Left lung (tissue), 10 donors: ENCODE results near the gene DLX1. TPM values are rescaled to one million over a fixed set of nuclear protein-coding genes. Genes with fewer than 3 reads are reported as not detected.

Source experiments
- ATAC-seq: fragments of 200-7000 bp; cut with Tn5 transposase; one replicate; pipeline ENCODE4 v1.9.1; 2020; ENCODE audit warnings: moderate library complexity
- DNase-seq, 4 donors: peaks; one replicate each; pipeline ENCODE4 v3.0.0-alpha.2; 2013 to 2020
- H3K27ac ChIP-seq, 2 donors: fragments of 200-600 bp; sonication (generic) in 1 of 2; one replicate each; pipeline versions ENCODE4 v1.5.0 to v1.8.0; 2020 to 2021
- H3K27me3 ChIP-seq, 2 donors: fragments of 200-600 bp; sonication (generic) in 1 of 2; one replicate each; pipeline versions ENCODE4 v1.5.0 to v1.8.0; 2020 to 2021
- H3K36me3 ChIP-seq, 2 donors: fragments of 200-600 bp; sonication (generic) in 1 of 2; one replicate each; pipeline versions ENCODE4 v1.5.0 to v1.8.0; 2020 to 2021
- H3K4me1 ChIP-seq, 2 donors: fragments of 200-600 bp; one replicate each; pipeline ENCODE4 v1.8.0; 2021
- H3K4me3 ChIP-seq, 2 donors: fragments of 200-600 bp; sonication (generic) in 1 of 2; one replicate each; pipeline versions ENCODE4 v1.5.0 to v1.8.0; 2020 to 2021; ENCODE audit warnings: mild to moderate bottlenecking in 1 of 2
- H3K9me3 ChIP-seq, 2 donors: fragments of 200-600 bp; sonication (generic) in 1 of 2; one replicate each; pipeline versions ENCODE4 v1.5.0 to v1.8.0; 2020 to 2021
- intact Hi-C, 2 donors: fragments of 100-400 bp; cut with DNase I; formaldehyde crosslinking; loops; one replicate each; pipeline versions ENCODE4 v1.11.2 to v1.14.2; 2022
- polyA plus RNA-seq, 6 donors: library from polyadenylated mRNA; unstranded; fragments of 120-200 nt; gene quantifications; one replicate each; pipeline ENCODE4 v1.2.1, GENCODE V29; 2013; ENCODE audit not compliant: insufficient read length in 6 of 6
- total RNA-seq, 2 donors: library from RNA; stranded (reverse); fragmentation: NEBNext Ultra II Directional; extraction: Animal tissue kit (Norgen Biotek cat#: 25700); gene quantifications; one replicate each; pipeline ENCODE4 v1.2.1, GENCODE V29; 2021
- TF ChIP-seq, protein P1 (sequence below), 2 donors: fragments of 200-600 bp; sonication (generic) in 1 of 2; IDR thresholded peaks; one replicate each; pipeline versions ENCODE4 v1.5.0 to v1.8.0; 2021; ENCODE audit warnings: antibody characterized with exemption in 2 of 2
- donor health status: DM: no; HTN: yes; CAD: no.
- donor health status: DM: no; HTN: no; CAD: no.

Gene DLX1
- total and polyA plus RNA-seq, 8 donors = 0.09 to 0.11 TPM; not detected in 6

DNA sequence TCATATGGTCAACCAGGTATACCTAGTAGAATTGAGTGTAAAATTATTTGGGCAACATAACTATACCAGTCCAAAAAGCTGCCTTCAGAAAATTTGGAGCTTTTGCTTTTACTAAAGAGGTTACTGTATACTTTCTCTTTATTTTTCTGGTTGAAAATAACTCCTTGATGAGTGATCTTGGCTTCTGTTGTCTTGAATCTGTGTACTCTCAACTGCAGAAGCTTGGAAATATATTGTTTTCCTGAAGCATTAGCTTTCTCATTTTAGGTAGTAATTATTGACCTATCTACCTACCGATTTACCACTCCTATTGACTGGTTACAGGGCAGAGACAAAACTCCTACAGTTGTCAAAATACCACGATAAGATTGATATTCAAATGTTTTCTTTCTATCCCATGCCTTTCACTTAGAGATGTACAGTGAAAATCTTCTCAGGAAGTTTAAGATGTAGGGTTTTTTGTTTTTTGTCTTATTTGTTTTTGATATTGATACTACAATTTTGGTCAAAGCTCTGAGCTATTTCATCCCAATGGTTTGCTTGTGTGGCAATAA lies 35.7 kb upstream of the DLX1 start:
- intact Hi-C loops = no loop called here
- H3K36me3 ChIP-seq = no peaks in the 10 kb centered on the region
- no peak for DNase-seq
- H3K9me3 ChIP-seq = no peaks in the 10 kb centered on the region
- no peak overlapping the region for H3K27ac ChIP-seq
- no peak for ATAC-seq
- H3K4me3 ChIP-seq = no peak overlapping the region
- H3K4me1 ChIP-seq = no peaks in the 10 kb centered on the region
- TF ChIP-seq, protein P1, sequence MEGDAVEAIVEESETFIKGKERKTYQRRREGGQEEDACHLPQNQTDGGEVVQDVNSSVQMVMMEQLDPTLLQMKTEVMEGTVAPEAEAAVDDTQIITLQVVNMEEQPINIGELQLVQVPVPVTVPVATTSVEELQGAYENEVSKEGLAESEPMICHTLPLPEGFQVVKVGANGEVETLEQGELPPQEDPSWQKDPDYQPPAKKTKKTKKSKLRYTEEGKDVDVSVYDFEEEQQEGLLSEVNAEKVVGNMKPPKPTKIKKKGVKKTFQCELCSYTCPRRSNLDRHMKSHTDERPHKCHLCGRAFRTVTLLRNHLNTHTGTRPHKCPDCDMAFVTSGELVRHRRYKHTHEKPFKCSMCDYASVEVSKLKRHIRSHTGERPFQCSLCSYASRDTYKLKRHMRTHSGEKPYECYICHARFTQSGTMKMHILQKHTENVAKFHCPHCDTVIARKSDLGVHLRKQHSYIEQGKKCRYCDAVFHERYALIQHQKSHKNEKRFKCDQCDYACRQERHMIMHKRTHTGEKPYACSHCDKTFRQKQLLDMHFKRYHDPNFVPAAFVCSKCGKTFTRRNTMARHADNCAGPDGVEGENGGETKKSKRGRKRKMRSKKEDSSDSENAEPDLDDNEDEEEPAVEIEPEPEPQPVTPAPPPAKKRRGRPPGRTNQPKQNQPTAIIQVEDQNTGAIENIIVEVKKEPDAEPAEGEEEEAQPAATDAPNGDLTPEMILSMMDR (IDR thresholded peaks at IDR 0.05) = no peak
- H3K27me3 ChIP-seq = no peaks in the 10 kb centered on the region

DNA sequence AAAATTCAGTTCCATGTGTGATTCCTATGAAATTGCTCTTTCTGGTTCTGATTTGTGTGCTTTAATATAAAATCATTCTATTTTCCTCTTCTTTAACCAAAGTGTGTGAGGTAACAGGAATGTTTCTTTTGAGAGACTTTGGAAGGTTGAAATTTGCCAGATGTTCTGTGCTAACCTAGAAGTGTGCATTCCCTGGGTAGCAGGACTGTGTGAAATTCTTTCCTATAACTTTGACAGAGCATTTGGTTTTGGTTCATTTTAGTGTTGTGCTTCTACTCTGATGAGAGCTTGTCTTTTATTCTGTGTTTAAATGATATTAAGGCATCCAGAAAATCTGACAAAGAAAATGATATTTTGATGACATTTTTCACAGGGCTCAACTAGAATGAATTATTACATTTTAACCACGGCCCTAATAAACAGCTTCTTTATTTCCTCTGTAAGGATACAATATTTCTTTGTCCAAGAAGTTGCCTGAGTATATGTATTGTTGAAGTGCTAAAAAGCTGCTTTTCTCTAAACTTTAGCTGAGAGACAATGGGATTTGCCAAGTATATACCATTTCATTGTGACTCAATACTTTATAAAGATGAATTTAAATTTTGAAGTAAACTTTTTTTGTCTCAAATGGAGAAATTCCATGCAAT lies 34.7 kb upstream of the DLX1 start:
- Histone ChIP-seq H3K27me3 (no peaks in the 10 kb centered on the region), H3K4me3 (no peak overlapping the region), H3K27ac (no peak overlapping the region), H3K9me3 (no peaks in the 10 kb centered on the region), H3K36me3 (no peaks in the 10 kb centered on the region), H3K4me1 (no peaks in the 10 kb centered on the region)
- TF ChIP-seq, protein P1 (IDR thresholded peaks at IDR 0.05) = no peak
- intact Hi-C loops = no loop called here
- DNase-seq (no peak), ATAC-seq (no peak)

DNA sequence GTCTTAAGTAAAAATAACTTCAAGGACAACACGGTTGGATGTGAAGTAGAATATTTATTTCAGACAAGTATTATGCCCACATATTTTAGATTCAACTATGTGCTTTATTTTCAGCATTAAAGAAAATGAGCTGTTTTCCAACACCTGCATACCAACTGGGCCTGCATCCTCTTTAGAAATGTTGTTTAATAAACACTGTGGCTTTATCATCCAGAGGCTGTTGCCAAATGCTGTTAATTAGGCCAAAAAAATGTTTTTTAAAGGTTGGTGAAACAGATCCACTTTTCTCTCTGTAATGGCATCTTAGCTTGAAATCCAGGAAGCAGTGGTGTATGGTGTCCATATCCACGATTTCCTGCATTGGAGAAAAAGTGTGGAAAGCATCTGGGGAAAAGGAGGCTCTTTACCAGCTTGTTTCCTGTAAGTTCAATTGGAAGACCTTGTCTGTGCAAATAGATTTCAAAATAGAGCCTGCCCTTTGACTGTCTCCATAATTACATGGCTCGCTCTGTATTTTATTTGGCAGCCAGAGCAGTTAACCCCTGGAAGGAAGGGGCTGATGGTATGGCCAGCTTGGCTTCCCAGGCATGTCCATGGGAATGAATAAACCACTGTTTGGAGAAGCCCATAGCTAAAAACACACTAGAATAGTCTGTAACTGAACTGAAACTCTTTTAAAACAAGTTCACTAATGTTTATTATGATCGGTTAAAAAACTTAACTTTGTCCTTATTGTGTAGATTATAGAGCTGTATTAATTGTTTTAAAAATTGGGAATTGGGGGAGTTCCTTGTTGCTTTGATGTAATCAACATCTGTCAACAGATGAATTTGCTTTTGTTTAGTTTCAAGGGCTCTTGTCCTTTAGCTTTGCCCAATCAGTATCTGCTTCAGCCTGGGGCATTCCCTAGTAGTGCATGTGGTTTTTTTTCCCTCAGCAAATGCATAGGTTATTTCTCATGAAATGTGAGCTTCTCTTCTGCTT lies 33.0 kb upstream of the DLX1 start:
- DNase-seq (peak in 2 of 4 donors; percentile 16 to 36), ATAC-seq (no peak)
- Histone ChIP-seq H3K9me3 (no peaks in the 10 kb centered on the region), H3K27ac (no peak overlapping the region), H3K4me1 (no peaks in the 10 kb centered on the region), H3K36me3 (no peaks in the 10 kb centered on the region), H3K27me3 (no peaks in the 10 kb centered on the region), H3K4me3 (no peak overlapping the region)
- intact Hi-C loops = no loop called here
- TF ChIP-seq, protein P1 (IDR thresholded peaks at IDR 0.05) = no peak

DNA sequence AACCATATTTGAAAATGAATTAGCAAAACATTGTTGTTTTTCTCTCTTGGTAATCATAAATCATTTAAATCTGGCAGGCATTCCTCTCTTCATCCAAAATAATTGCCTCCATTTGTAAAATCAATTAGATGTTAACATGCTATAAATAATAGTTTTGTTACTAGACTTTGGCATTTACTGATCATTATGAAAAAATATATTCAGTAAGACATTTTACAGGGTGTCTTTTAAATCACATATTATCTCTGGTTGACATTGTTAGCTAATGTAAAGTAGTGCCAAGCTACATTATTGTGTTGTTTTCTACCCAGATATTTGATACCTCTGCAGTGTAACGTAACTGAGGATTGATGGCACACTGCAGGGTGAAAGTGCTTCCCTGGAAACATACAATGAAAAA lies 31.8 kb upstream of the DLX1 start:
- H3K4me3 ChIP-seq = no peak overlapping the region
- TF ChIP-seq, protein P1 (IDR thresholded peaks at IDR 0.05) = no peak

DNA sequence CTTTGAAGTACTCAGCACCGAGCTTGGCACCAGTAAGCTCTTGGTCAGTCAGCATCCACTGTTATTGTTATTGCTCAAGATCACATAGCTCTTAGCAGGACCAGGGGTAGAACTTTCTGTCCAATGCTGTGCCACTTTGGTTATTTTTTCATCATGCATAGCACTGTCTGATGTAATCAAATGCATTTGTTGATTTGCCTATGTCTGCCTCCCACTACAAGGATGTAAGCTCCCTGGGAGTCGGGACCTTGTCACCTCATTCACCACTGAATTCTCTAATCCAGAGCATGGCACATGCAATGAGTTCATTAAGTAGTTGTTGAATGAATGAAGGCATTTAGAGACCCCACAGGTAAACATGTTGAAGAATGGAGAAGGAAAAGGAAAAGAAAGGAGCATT lies 29.0 kb upstream of the DLX1 start:
- H3K27ac ChIP-seq = no peak overlapping the region
- TF ChIP-seq, protein P1 (IDR thresholded peaks at IDR 0.05) = no peak
- H3K4me3 ChIP-seq = no peak overlapping the region
- ATAC-seq = no peak
- no peaks in the 10 kb centered on the region for H3K9me3 ChIP-seq
- H3K4me1 ChIP-seq = no peaks in the 10 kb centered on the region
- no peaks in the 10 kb centered on the region for H3K27me3 ChIP-seq
- H3K36me3 ChIP-seq = no peaks in the 10 kb centered on the region
- intact Hi-C loops = no loop called here
- no peak for DNase-seq

More for the DNA sequence above, 31.8 kb upstream of the DLX1 start:
- DNase-seq (no peak), ATAC-seq (no peak)
- Histone ChIP-seq H3K27ac (no peak overlapping the region), H3K4me1 (no peaks in the 10 kb centered on the region), H3K36me3 (no peaks in the 10 kb centered on the region), H3K9me3 (no peaks in the 10 kb centered on the region), H3K27me3 (no peaks in the 10 kb centered on the region)
- intact Hi-C loops = no loop called here
